Measurements from ENCODE around the gene PVALB.
A peak's percentile ranks its signal among the peaks of the same experiment; 100 is the strongest.

The PVALB gene

GRCh38 chr22:36775964-36776669 lies 40.7 kb downstream of the PVALB start, which contains the start of gene IFT27:
Gene IFT27 (minus strand): TSS chr22:36776119. CDS start chr22:36775707, 412 bp downstream.
- FAIRE-seq: no peak

GRCh38 chr22:36775586-36775963 lies 41.3 kb downstream of the PVALB start:
- DNase-seq (ENCODE audit: insufficient read length, low spot score) (no peak), FAIRE-seq (no peak)

More at GRCh38 chr22:36775964-36776669, 40.7 kb downstream of the PVALB start, which contains the start of gene IFT27:
- DNase-seq (ENCODE audit: insufficient read length, low spot score): peak; percentile 97

GRCh38 chr22:36773935-36774334 lies 42.9 kb downstream of the PVALB start:
- DNase-seq (ENCODE audit: insufficient read length, low spot score) (no peak), FAIRE-seq (no peak)

DNA sequence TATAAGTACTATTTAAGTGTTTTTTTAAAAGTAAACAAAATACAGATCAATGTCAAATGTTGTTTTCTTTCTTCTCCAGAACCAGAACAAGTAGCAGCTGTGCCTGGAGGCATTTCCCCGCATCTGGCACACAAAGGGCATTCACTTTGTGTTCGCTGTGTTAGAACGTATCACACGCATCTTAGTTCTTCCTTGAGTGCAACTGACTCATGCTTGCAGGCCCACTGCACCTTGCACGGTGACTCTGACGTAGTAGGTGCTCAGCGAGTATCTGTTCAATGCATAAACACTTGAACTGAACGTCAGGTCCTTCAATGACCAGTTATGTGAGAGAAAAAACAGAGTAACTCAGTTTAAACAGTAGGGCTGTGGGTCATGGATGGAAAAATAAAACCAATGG lies 44.4 kb downstream of the PVALB start:
- FAIRE-seq (no peak), DNase-seq (ENCODE audit: insufficient read length, low spot score) (no peak)

GRCh38 chr22:36771356-36772063 lies 45.3 kb downstream of the PVALB start:
- no peak for DNase-seq (ENCODE audit: insufficient read length, low spot score)
- no peak for FAIRE-seq

DNA sequence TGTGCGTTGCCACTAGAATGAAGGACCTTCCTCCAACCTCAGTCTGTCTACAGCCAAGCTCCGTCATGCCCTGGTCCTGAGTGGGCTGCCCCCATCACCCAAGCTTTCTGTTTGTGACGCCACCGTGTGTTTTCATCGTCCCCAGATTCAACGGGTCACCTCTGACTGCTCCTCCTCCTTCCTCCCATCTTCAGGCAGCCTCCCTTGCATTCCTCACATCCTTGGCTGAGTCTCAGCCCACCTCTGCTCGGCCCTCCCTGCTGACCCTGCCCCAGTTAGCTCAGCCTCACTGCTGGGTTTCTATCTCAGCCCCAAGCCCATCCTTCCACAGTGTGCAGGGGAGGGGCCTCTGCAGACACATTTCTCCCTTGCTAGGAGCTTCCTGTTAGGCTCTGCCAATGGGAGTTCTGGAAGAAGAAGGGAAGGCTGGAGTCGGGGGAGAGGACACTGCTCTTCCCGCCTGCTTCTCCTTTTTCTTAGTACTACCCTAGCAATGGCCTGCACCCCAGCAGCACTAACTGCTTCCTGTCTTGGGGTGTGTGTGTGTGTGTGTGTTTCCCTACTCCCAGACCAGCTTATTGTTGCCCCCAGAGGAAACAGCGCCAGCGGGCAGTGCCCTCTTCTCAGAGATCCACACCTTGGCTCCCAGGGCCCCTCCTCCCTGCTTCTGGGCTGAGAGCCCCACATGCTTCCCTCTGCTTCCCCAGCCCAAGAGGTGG lies 46.2 kb downstream of the PVALB start:
- no peak for FAIRE-seq
- DNase-seq (ENCODE audit: insufficient read length, low spot score): no peak

GRCh38 chr22:36769541-36770512 lies 47.0 kb downstream of the PVALB start:
- DNase-seq (ENCODE audit: insufficient read length, low spot score): no peak
- no peak for FAIRE-seq

GRCh38 chr22:36768616-36769015 lies 48.2 kb downstream of the PVALB start:
- DNase-seq (ENCODE audit: insufficient read length, low spot score) (no peak), FAIRE-seq (no peak)

DNA sequence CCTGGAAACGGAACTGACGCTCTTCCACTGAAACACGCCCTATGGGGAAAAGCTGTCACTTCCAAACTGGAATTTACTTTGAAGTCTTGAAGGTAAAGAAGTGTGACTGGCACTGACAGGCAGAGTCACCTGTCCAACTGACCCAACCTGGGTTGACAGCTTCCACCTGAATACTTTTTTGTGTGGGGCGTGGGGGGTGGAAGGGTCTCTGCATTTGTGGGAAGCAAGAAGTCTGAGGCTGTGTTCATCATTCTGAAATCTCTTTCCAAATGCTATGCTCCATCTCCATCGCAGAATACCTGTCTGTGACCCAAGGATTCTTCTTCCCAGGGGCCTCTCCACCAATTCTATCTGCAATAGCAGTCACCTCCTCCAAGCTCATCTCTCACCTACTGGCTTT lies 48.7 kb downstream of the PVALB start:
- DNase-seq (ENCODE audit: insufficient read length, low spot score): no peak
- FAIRE-seq: no peak

DNA sequence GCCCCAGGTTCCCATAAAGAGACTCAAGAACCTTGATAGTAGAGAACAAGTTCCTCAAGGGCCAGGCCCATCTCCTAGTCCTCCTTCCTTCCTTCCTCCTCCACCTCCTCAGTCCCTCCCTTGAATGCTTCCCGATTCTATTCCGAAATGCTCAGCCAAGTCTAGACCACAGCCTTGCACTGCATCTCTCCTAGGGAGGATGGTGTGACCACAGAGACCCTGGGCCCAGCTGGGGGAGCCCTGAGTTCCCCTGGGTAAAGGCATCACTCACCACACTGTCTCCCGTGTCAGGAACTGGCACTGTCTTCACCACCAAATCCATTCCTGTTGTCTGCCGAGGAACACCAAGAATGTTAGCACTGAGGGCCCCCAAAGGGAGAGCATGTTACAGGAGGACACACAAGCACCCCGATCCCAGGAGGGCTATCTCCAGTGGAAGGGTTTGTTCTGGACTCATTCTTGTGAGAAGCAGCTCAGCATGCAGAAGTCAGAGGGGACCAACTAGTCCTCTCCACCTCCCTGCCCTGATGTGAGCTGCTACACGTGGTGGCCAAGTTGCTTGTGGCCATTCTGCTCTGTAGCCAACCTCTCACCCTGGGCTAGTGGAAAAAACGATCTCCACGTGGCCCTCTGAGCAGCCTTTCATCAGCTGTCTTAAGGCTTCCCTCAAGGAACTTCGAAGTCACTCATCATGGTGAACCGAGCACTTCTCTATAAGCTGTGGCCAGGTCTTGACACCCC lies 49.6 kb downstream of the PVALB start:
- FAIRE-seq: no peak
- DNase-seq (ENCODE audit: insufficient read length, low spot score): no peak

DNA sequence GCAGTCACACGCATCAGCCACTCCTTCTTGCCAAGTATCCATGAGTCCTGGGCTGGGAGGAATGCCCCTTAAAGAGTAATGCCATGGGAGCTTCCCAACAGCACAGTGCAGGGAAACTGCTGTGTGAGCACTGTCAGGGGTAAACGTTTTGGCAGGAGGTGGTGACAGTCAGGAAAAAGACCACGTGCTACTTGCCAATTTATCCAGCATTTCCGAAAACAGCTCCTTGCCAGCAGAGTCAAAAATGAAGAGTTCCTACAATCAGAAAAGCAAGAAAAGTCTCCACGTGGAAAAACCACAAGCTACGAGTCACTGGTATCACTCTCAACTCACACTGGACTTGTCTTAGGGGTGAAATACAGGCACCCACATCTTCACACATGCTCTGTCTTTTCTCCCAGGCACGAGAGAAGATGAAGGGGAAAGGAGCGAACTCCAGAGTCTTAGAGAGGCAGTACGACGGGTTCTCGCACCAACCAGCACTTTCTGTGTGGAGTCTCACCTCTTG lies 50.8 kb downstream of the PVALB start:
- no peak for DNase-seq (ENCODE audit: insufficient read length, low spot score)
- FAIRE-seq: no peak

GRCh38 chr22:36765131-36765942 lies 51.5 kb downstream of the PVALB start:
- no peak for FAIRE-seq
- DNase-seq (ENCODE audit: insufficient read length, low spot score): no peak

- DNase-seq (ENCODE audit: insufficient read length, low spot score) (no peak), FAIRE-seq (no peak)
Measured at GRCh38 chr22:36764641-36765040, 52.2 kb downstream of the PVALB start.

- DNase-seq (ENCODE audit: insufficient read length, low spot score): no peak
Measured at GRCh38 chr22:36764060-36764459, 52.8 kb downstream of the PVALB start.

GRCh38 chr22:36763576-36763975 lies 53.3 kb downstream of the PVALB start:
- DNase-seq (ENCODE audit: insufficient read length, low spot score) (no peak), FAIRE-seq (no peak)

More at GRCh38 chr22:36764060-36764459, 52.8 kb downstream of the PVALB start:
- no peak for FAIRE-seq

DNA sequence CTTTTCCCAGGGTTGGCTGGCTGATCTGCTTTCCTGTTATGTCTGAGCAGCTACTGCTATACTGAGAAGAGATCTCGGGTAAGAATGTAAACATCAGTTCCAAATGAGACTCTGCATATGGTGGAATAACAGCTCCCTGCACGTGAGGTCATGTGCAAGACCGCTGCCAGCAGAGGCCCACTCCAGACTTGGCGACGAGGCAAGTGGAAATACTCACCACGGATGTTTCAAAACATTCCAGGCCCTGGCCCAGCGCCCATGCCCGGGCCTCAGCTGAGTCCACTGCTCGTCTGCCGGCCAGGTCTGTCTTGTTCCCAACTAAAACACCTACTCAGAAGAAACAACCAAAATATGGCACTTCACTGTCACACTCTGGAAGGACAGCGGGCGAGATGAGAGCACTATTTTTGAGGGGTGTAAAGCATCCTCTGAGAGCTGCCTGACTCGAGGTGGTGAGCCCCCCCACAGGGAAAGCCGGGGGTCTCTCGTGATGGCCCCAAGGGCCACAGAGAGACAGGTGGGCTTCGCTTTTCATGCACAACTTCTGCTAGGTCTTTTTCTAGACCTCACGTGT lies 54.1 kb downstream of the PVALB start:
- DNase-seq (ENCODE audit: insufficient read length, low spot score) (no peak), FAIRE-seq (no peak)

- FAIRE-seq (no peak), DNase-seq (ENCODE audit: insufficient read length, low spot score) (no peak)
Measured at GRCh38 chr22:36761553-36762240, 55.1 kb downstream of the PVALB start.

GRCh38 chr22:36760786-36761185 lies 56.0 kb downstream of the PVALB start:
- DNase-seq (ENCODE audit: insufficient read length, low spot score) (no peak), FAIRE-seq (no peak)
